HK-2 (cell line): ENCODE measurements around the gene KRT32.
"Not testable (repeated sequence)": the region's sequence is repeated elsewhere in the genome, so short reads cannot be mapped to it uniquely, and the experiment has no call there.

Source experiments
- DNase-seq: peaks from one replicate; pipeline ENCODE4 v3.0.0-alpha.2; 2018; ENCODE audit not compliant: unreplicated experiment

Gene KRT32

GRCh38 chr17:41428591-41429291 lies 38.4 kb downstream of the KRT32 start:
- DNase-seq: no peak

- DNase-seq: no peak
Measured at GRCh38 chr17:41424111-41424635, 43.0 kb downstream of the KRT32 start, which contains the start of gene KRT37. KRT37 (minus strand) TSS chr17:41424585; CDS start chr17:41424523, 62 bp downstream.

GRCh38 chr17:41422586-41422985 lies 44.6 kb downstream of the KRT32 start:
- not testable (repeated sequence) for DNase-seq

GRCh38 chr17:41421617-41422016 lies 45.6 kb downstream of the KRT32 start:
- no peak for DNase-seq

GRCh38 chr17:41421116-41421515 lies 46.1 kb downstream of the KRT32 start:
- DNase-seq: no peak

GRCh38 chr17:41420134-41420533 lies 47.1 kb downstream of the KRT32 start:
- no peak for DNase-seq

- no peak for DNase-seq
Measured at GRCh38 chr17:41419716-41420115, 47.5 kb downstream of the KRT32 start.

GRCh38 chr17:41418116-41418860 lies 48.9 kb downstream of the KRT32 start:
- no peak for DNase-seq

- no peak for DNase-seq
Measured at GRCh38 chr17:41417576-41418015, 49.6 kb downstream of the KRT32 start.

GRCh38 chr17:41417127-41417526 lies 50.1 kb downstream of the KRT32 start:
- no peak for DNase-seq

- no peak for DNase-seq
Measured at GRCh38 chr17:41416479-41416878, 50.7 kb downstream of the KRT32 start.

- no peak for DNase-seq
Measured at GRCh38 chr17:41415833-41416335, 51.3 kb downstream of the KRT32 start.

- DNase-seq: no peak
Measured at GRCh38 chr17:41415411-41415810, 51.8 kb downstream of the KRT32 start.

GRCh38 chr17:41413982-41414381 lies 53.2 kb downstream of the KRT32 start:
- no peak for DNase-seq

- DNase-seq: no peak
Measured at GRCh38 chr17:41413353-41413957, 53.7 kb downstream of the KRT32 start.

GRCh38 chr17:41411072-41411840 lies 55.9 kb downstream of the KRT32 start:
- DNase-seq: no peak
